Stimulated activated CD4-positive, alpha-beta T cell treated with anti-CD3 and anti-CD28 coated beads, TNF-alpha, amount 100 ng/mL, for 24 hours (primary cell): ENCODE measurements around the gene CIDEC.

Source experiments
- DNase-seq, 3 experiments: peaks; one replicate each; pipeline ENCODE4 v3.0.0-alpha.2; 2020; ENCODE audit warnings: low read depth in 3 of 3

CIDEC gene, protein sequence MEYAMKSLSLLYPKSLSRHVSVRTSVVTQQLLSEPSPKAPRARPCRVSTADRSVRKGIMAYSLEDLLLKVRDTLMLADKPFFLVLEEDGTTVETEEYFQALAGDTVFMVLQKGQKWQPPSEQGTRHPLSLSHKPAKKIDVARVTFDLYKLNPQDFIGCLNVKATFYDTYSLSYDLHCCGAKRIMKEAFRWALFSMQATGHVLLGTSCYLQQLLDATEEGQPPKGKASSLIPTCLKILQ

DNA sequence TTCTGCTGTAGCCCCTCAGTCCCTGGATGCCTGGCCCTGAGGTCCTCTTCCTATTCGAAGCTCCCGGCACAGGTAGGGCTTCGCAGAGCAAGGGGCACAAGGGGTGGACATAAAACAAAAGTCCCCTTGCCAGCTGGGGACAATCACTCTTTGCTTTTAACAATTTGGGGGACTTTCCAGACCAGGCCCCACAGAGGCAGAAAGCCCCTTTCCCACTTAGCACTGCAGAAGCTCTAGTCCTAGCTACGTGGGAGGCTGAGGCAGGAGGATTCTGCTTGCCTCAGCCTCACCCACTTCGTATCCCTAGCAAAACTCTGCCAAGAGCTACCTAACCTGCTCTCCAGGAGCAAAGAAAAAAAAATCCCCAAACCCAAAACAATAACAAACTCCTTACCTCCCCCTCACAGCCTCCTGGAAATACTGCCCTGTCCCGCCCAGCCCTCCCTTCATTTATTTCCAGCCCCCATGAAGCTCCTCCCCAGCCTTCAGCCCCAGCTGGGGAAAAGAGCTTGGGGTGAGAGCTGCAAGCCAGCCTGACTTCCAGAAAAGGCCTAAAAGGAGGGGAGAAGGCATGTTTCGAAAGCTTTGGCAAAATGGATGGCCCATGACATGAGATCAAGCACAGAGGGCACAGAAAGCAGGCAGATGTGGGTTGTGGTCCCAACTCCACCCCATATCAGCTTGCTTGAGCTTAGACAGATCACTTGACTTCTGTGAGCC, at the start of gene CIDEC:
TSS of gene CIDEC (minus strand) at position 424 of the 720 bp plus-strand sequence. CDS start 1,767 bp downstream, outside the sequence.
- DNase-seq: no peak

DNA sequence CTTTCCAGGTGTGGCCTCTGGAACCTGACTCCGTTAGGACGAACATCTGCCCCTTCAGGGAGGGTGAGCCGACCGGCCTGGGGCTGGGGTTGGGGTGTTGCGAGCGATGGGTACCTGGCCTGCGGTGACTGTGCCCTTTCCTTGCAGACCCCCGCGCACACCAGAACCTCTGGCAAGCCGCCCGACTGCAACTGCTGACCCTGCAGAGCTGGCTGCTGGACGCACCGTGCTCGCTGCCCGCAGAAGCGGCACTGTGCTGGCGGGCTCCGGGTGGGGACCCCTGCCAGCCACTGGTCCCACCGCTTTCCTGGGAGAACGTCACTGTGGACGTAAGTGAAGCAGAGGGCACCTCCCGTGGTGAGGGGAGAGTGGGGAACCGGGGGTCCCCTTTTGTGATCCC, 48.1 kb upstream of the CIDEC start:
- DNase-seq: no peak

DNA sequence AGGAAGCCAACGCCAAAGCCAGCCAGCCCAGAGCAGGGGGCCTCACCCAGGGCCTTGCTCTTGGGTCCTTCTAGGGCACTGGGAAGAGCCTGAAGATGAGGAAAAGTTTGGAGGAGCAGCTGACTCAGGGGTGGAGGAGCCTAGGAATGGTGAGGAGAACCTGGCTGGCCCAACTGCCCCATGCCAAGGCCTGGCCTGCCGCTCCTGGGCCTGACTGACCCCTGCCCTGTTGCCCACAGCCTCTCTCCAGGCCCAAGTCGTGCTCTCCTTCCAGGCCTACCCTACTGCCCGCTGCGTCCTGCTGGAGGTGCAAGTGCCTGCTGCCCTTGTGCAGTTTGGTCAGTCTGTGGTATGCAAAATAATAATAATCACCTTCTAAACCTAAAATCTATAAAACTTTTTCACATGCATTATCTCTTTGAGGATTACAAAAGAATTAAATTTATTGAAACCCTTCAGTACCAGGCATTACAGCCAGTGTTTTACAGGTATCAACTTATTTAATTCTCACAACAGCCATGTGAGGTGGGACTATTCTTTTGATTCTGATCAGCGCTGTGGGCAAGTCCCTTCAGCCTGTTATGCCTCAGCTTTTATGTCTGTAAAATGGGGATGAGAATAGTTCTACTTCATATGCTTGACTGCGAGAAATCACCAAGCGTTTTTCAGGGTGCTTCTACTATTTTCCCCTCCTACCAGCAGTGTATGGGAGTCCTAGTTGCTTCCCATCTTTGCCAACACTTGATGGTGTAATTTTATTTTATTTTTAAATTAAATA, 38.4 kb upstream of the CIDEC start:
- no peak for DNase-seq

DNA sequence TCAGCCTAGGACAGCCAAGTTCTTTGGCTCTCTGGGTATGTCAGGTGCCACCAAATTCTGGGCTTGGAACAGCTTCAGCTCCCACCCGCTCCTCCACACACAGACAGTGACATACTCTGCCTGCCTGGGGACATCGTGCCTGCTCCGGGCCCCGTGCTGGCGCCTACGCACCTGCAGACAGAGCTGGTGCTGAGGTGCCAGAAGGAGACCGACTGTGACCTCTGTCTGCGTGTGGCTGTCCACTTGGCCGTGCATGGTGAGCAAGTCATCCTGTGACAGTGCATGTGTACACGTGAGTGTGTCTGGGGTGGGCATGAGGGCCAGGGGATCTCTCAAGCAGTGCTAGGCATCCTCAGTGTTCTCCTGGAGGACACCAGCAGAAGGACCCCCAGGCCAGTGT, 37.8 kb upstream of the CIDEC start:
- no peak for DNase-seq

DNA sequence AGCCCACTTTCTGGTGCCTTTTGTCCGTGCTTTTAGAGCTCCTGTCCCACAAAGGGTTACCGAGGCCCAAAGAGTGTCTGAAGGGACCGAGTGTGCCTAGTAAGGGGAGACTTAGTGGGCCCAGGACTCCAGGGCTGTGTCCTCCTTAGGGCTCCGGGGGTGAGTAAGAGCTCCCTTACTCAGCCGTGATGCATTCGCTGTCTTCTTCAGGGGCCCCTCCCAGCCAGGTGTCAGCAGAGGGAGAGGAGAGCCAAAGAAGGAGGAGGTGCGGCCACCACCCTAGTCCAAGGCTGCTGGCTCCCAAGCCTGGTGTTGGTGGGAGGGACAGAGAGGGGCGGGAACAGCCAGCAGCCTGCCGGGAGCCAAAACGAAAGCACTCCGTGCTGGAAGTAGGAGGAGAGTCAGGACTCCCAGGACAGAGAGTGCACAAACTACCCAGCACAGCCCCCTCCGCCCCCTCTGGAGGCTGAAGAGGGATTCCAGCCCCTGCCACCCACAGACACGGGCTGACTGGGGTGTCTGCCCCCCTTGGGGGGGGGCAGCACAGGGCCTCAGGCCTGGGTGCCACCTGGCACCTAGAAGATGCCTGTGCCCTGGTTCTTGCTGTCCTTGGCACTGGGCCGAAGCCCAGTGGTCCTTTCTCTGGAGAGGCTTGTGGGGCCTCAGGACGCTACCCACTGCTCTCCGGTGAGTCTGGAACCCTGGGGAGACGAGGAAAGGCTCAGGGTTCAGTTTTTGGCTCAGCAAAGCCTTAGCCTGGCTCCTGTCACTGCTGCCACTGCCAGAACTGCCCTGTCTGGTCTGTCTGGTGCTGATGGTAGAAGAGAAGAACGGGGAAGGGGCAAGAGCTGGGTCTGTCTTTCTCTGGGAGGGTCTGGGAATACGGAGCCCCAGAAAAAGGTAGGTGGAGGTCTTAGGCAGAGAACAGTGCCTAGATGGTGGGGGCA, 37.0 kb upstream of the CIDEC start, which contains the start of gene IL17RC:
TSS of gene IL17RC (plus strand) at position 365 of the 947 bp plus-strand sequence. CDS start at position 583, 218 bp downstream.
- peak in 1 of 3 experiments; percentile 44 for DNase-seq

DNA sequence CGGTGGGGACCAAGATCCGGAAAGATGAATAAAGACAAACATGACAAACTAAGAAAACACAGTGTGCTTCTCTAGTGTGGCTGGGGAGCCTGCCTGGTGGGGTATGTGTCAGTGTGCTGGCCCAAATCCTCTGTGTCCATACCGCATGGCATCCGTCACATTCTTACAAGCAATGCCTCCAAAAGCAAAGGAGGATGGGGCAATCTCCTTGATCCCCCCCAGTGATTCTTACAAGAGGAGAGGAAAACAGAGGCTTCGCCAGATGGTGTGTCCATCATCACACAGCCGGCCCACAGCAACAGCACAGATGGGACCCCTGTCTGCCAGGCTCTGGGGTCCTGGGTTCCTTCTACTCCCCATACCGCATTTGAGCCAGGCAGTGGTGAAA, 36.3 kb upstream of the CIDEC start:
- no peak for DNase-seq

DNA sequence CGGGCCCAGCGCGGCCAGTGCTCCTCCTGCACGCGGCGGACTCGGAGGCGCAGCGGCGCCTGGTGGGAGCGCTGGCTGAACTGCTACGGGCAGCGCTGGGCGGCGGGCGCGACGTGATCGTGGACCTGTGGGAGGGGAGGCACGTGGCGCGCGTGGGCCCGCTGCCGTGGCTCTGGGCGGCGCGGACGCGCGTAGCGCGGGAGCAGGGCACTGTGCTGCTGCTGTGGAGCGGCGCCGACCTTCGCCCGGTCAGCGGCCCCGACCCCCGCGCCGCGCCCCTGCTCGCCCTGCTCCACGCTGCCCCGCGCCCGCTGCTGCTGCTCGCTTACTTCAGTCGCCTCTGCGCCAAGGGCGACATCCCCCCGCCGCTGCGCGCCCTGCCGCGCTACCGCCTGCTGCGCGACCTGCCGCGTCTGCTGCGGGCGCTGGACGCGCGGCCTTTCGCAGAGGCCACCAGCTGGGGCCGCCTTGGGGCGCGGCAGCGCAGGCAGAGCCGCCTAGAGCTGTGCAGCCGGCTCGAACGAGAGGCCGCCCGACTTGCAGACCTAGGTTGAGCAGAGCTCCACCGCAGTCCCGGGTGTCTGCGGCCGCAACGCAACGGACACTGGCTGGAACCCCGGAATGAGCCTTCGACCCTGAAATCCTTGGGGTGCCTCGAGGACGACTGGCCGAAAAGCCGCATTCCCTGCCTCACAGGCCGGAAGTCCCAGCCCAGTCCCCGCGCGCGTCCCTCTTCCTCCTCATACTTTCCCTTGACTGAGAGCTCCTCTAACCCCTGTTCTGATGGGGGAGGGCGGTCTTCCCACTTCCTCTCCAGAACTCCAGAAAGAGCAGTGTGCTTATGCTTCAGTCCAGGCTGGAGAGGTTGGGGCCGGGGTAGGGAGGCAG, 35.4 kb upstream of the CIDEC start:
- DNase-seq: peak in 1 of 3 experiments; percentile 27

DNA sequence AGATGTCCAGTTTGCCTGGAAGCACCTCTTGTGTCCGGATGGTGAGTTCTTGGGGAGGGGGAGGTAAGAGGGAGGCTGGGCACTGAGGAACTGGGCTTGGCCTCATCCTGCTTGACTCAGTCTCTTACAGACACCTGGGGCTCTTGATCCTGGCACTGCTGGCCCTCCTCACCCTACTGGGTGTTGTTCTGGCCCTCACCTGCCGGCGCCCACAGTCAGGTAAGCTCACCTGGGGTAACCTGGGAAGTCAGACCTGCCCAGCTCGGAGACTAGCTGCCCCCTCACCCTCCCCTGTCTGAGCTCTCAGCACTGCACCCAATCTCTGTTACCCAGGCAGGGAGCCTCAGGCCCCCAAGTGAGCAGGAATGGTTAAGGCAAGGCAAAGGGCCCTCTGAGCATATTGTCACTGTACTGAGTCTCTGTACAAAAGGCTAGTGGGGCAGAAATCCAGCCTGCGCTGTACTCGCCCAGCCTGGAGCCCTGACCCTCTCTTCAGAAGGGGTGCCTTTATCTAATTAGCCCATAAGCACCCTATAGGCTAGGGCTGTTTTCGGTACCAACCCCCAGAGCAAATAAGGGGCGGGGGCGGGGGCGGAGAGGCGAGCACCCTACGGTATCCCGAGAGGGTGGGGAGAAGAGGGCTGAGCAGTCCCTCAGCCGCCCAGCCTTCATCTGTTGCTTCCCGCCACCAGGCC, 34.7 kb upstream of the CIDEC start:
- peak in 1 of 3 experiments; percentile 43 for DNase-seq

DNA sequence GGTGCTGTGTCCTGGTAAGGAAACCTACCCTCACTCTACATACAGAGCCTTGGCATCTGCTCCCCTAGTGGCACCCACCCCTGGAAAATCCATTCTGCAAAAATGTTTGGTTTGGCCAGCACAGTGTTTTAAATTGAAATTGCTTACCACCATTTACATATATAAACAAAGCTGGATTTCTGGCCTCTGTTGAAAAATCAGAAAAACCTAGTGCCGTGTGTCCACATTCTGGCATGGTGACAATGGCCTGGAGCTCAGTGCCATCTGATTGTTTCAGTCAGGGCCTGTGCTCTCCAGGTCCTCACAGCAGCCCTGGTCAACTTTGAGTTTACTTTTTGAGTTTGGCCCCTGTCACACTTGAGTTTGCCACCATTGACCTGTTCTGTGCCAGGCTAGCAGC, 34.0 kb upstream of the CIDEC start:
- DNase-seq: no peak

DNA sequence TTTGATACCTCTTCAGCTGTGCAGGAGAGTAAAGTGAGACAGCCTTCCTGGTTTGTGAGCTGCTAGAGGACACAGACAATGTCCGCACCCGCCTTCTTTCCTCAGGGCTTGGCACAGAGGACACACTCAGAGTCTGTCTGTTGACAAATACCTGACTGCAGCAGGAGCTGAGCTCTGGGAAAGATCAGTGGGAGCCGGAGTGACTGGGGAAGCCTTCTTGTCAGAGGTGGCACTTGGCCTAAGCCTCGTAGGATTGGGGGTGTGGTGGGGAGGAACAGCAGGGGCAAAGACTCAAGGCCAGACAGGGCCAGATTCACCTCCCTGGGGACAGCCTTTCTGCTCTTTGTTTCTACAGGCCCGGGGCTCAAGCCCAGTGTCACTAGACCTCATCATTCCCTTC, 33.5 kb upstream of the CIDEC start:
- no peak for DNase-seq

DNA sequence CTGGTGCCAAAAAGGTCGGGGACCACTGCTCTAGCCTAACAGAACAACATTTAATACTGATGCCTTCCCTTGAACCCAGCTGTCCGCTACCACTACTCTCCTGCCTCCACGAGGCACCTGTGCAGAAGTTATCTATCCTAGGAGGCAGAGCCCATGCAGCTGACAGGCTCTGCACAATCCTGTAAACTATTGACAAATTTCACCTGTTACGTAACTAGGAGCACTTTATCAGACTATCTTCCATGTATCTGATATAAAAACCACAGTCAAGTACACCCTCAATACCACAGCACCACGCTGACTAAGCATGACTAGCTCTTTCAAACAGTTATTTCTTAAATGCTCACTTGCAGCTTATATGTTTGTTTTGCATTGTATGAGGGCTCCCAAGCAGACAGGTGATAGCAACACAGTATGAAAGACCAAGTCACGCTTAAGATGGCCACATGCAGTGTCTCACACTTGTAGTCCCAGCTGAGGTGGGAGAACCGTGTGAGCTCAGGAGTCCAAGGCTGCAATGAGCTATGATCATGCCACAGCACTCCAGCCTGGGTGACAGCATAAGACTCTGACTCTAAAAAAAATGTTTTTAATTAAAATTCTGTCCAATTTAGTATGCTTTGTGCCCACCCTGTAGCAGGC, 32.4 kb upstream of the CIDEC start:
- DNase-seq: no peak

DNA sequence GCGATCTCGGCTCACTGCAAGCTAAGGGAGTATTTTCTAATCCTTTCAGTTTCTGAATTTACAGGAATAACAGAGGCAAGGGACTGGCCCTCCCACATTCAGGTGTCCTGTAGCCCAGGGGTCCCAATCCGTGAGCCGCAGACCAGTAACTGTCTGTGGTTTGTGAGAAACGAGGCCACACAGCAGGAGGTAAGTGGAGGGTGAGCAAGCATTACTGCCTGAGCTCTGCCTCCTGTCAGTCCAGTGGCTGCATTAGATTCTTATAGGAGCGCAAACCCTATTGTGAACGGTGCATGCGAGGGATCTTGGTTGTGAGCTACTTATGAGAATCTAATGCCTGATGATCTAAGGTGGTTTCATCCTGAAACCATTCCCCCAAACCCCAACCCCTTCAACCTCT, 31.8 kb upstream of the CIDEC start:
- DNase-seq: no peak

DNA sequence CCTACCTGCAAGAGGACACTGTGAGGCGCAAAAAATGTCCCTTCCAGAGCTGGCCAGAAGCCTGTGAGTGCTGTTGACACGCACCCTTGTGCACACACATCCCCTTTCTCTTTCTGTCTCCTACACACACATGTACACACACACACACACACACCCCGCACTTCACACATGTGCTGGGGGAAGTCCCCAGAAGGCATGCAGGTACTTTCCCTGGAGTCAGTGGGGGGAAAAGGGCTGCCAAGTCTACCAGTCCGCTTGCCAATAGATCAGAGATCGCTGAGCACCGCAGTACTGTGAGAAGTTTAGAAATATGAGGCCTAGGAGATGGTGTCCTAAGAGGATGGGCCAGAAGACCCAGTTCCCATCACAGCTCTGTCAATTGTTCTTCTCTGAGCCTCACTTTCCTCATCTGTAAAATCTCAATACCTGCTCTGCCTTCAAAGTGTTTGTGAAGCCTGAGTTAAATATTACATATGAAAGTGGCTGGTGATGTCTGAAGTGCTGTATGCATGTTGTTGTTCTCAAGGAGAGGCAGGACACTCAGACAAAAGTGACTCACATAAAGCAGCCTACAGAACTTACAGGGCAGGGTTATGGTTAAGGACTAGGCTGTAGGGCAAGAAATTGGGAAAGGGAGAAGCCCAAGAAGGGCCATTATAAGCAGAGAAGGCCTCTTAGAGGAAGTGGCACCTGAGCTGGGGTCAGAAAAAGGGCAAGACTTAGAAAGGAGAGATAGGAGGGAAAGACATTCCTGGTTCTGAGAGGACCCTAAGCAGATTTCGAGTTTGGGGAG, 29.4 kb upstream of the CIDEC start:
- DNase-seq: no peak

DNA sequence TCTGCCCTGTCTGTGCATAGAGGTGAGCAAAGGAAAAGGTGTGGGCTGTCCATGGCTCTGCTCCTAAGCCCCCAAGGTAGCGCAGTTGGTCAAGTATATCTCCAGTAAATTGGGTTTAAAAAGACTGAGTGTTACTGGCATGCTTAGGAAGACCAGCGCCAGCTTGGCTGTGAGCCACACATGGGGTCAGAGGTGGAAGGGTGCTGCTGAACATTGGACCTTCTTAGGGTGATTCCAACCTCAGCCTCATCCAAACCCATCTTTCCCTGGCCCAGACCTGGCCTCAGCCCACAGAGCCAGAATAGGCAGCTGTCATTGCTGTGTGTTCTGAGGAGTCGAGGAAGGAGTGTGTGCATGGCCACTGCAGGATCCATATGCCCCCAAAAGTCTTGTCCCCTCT, 28.2 kb upstream of the CIDEC start:
- DNase-seq: no peak

DNA sequence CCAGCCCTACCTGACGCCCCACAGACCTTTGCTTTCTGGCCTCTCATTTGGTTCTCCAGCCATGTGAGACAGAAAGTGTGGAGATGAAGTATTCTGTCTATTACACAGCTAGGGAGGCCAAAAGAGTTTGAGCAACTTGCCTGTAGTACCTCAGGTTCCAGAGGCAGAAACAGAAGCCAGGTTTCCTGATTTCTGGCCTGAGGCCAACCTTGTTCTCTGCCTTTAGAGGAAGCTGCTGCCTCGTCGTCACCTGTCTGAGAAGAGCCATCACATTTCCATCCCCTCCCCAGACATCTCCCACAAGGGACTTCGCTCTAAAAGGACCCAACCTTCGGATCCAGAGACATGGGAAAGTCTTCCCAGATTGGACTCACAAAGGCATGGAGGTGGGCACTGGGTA, 26.4 kb upstream of the CIDEC start:
- no peak for DNase-seq

DNA sequence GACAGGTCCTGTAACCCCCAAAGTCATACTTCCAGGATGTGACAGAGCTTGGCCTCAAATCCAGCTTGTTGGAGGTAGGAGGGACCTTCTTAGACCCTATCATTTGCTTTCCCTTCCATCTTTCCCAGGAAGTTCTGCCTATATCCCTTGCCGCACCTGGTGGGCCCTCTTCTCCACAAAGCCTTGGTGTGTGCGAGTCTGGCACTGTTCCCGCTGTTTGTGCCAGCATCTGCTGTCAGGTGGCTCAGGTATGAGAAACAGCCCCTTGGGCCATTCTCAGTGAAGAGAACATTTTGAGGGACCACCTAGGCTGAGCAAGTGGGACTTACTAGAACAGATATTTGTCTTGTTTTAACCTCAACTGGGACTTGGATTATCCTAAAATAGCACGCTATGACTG, 23.9 kb upstream of the CIDEC start:
- DNase-seq: no peak

DNA sequence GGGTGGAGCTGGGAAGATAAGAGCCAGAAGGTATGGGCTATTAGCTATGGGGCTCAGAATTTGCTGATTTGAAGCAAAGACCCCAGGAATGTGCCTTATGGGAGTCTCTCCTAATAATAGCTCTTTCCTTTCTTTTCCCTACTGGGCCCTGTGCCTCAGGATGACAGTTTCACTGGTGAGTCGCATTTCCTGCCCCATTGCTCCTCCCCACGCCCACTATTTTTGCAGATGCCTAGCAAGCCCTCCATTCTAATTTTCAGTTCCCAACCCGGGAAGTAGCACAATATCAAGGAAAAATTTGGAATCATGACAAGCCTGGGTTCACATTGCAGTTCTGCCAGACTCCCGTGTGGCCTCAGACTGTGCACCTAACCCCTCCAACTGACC, 23.2 kb upstream of the CIDEC start:
- no peak for DNase-seq

DNA sequence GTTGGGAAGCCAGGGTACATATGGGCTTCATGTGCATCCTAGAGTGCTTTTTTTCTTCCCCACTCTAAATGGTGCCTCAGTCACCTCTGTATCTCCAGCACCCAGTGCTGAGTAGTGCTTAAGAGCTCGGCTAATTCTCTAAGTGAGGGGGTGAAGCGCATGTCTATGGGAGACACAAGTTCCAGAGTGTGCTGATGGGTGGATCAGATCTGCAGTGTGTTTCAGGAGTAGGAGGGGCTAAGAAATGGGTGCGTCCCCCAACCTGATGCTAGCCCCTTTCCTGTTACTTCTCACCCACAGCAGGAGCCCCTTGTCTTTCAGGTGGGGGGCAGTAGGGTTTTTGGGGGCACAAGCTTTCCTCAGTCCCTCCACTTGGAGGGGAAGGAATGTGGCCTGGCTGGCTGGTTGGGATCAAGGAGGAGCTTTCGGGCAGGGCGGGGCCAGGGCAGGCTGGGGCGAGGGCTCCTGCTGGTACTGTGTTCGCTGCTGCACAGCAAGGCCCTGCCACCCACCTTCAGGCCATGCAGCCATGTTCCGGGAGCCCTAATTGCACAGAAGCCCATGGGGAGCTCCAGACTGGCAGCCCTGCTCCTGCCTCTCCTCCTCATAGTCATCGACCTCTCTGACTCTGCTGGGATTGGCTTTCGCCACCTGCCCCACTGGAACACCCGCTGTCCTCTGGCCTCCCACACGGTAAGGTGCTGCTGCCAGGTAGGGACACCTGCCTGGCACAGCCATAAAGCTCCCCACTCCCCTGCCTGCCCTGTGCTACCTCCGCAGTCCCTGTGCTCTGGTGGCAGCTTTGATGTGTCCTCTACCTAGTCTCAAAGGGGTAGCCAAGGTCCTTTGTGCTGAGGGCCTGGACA, 22.6 kb upstream of the CIDEC start, which contains the start of gene IL17RE:
TSS of gene IL17RE (plus strand) at position 477 of the 866 bp plus-strand sequence. CDS start at position 562, 85 bp downstream.
- no peak for DNase-seq
